H1 (cell line): ENCODE measurements around the gene BNC2. TPM values are rescaled to one million over a fixed set of nuclear protein-coding genes. Genes with fewer than 3 reads are reported as not detected.

Experiments
- CTCF ChIA-PET: fragments of 300-600 bp; sonication (Branson Sonifier 250); formaldehyde crosslinking; loops from one replicate; lab custom pipeline; 2021; ENCODE audit not compliant: partially characterized antibody; lab: Charles Lee
- POLR2A ChIA-PET: fragments of 300-600 bp; sonication (Branson Sonifier 250); formaldehyde crosslinking; loops from one replicate; lab custom pipeline; 2021; ENCODE audit warnings: inconsistent platforms; ENCODE audit not compliant: partially characterized antibody; lab: Charles Lee
- DNase-seq, 2 experiments: peaks; one replicate each; pipeline versions ENCODE4 v3.0.0 to v3.0.0-alpha.2; 2010 to 2022; ENCODE audit warnings: low spot score in 2 of 2, low read depth in 1 of 2, mixed read lengths in 1 of 2
- FAIRE-seq: peaks from 2 replicates; lab custom pipeline; 2011; peaks lifted over from hg19 to GRCh38; lab: Jason Lieb, UNC
- H2AFZ ChIP-seq: 2 replicates; pipeline ENCODE4 v1.8.1; 2012; ENCODE audit warnings: low read length, inconsistent platforms
- H2AK5ac ChIP-seq: 2 replicates; pipeline ENCODE4 v1.6.1; 2013; ENCODE audit warnings: low read depth, low read length
- H2BK120ac ChIP-seq: replicated peaks from 2 replicates; pipeline ENCODE3; 2013; ENCODE audit warnings: low read depth, low read length, inconsistent platforms
- H2BK12ac ChIP-seq: 2 replicates; pipeline ENCODE4 v1.6.1; 2013; ENCODE audit warnings: low read depth, low read length
- H2BK15ac ChIP-seq: 2 replicates; pipeline ENCODE4 v1.6.1; 2013; ENCODE audit warnings: low read length
- H2BK20ac ChIP-seq: 2 replicates; pipeline ENCODE4 v1.6.1; 2013; ENCODE audit warnings: low read length
- H2BK5ac ChIP-seq: 2 replicates; pipeline ENCODE4 v1.6.1; 2013; ENCODE audit warnings: low read depth, low read length
- H3K14ac ChIP-seq: 2 replicates; pipeline ENCODE4 v1.6.1; 2013; ENCODE audit warnings: inconsistent platforms; ENCODE audit not compliant: insufficient read length
- H3K18ac ChIP-seq: 2 replicates; pipeline ENCODE4 v1.6.1; 2013; ENCODE audit warnings: low read length; ENCODE audit errors: extremely low read depth
- H3K23ac ChIP-seq: 2 replicates; pipeline ENCODE4 v1.6.1; 2013; ENCODE audit warnings: inconsistent platforms; ENCODE audit not compliant: insufficient read length
- H3K23me2 ChIP-seq: 2 replicates; pipeline ENCODE4 v1.6.1; 2013; ENCODE audit warnings: low read depth, low read length
- H3K27ac ChIP-seq: 2 replicates; pipeline ENCODE4 v1.6.1; 2011; ENCODE audit warnings: low read depth, low read length, inconsistent platforms
- H3K27me3 ChIP-seq, 4 experiments: replicated peaks in 1 of 4; 1 replicate in 1 of 4; 2 replicates in 3 of 4; pipeline versions ENCODE4 v1.6.1 to v1.8.1; 2011 to 2013; ENCODE audit warnings: low read length in 3 of 4, mild to moderate bottlenecking in 3 of 4, inconsistent platforms in 2 of 4, mixed read lengths in 2 of 4, moderate library complexity in 1 of 4; ENCODE audit not compliant: control insufficient read depth in 3 of 4, insufficient read depth in 3 of 4; ENCODE audit errors: extremely low read depth in 1 of 4
- H3K36me3 ChIP-seq, 4 experiments: 2 replicates each; pipeline versions ENCODE4 v1.6.1 to v1.8.1; 2011 to 2013; ENCODE audit warnings: mild to moderate bottlenecking in 4 of 4, low read length in 3 of 4, moderate library complexity in 2 of 4, control low read depth in 1 of 4, inconsistent platforms in 1 of 4; ENCODE audit not compliant: insufficient read depth in 4 of 4, control insufficient read depth in 2 of 4
- H3K4ac ChIP-seq: replicated peaks from 2 replicates; pipeline ENCODE3; 2013; ENCODE audit warnings: low read length, low read depth, mixed read lengths, inconsistent platforms; ENCODE audit not compliant: insufficient read length
- H3K4me1 ChIP-seq, 4 experiments: replicated peaks in 1 of 4; 1 replicate in 1 of 4; 2 replicates in 3 of 4; pipeline versions ENCODE4 v1.6.1 to v1.8.1; 2011 to 2013; ENCODE audit warnings: low read length in 3 of 4, inconsistent platforms in 2 of 4, mixed read lengths in 1 of 4; ENCODE audit not compliant: insufficient read depth in 4 of 4, control insufficient read depth in 3 of 4
- H3K4me2 ChIP-seq, 2 experiments: 2 replicates each; pipeline versions ENCODE4 v1.6.1 to v1.8.1; 2011 to 2013; ENCODE audit warnings: low read depth in 2 of 2, low read length in 2 of 2, control low read depth in 1 of 2, inconsistent platforms in 1 of 2, mild to moderate bottlenecking in 1 of 2; ENCODE audit not compliant: insufficient read depth in 1 of 2
- H3K4me3 ChIP-seq, 4 experiments: fragments of 200-600, 300-600 bp in 1 of 4; sonication (generic), shearing (Covaris generic), sonication (Bioruptor Twin) in 1 of 4; 2 replicates each; pipeline versions ENCODE4 v1.5.1 to v1.8.1; 2011 to 2016; ENCODE audit warnings: low read length in 4 of 4, low read depth in 3 of 4, control low read depth in 2 of 4, inconsistent platforms in 2 of 4, mild to moderate bottlenecking in 2 of 4, mixed read lengths in 1 of 4, moderate library complexity in 1 of 4; ENCODE audit not compliant: insufficient read depth in 2 of 4; ENCODE audit errors: extremely low read depth in 1 of 4
- H3K56ac ChIP-seq: replicated peaks from 2 replicates; pipeline ENCODE3; 2013; ENCODE audit warnings: low read depth, mild to moderate bottlenecking, mixed read lengths, low read length, inconsistent platforms; ENCODE audit not compliant: insufficient read length
- H3K79me1 ChIP-seq: 2 replicates; pipeline ENCODE4 v1.6.1; 2013; ENCODE audit warnings: low read depth, low read length, control low read depth
- H3K79me2 ChIP-seq, 2 experiments: 2 replicates each; pipeline versions ENCODE4 v1.6.1 to v1.8.1; 2012 to 2013; ENCODE audit warnings: low read length in 2 of 2, mild to moderate bottlenecking in 2 of 2, inconsistent platforms in 1 of 2; ENCODE audit not compliant: insufficient read depth in 2 of 2, control insufficient read depth in 1 of 2
- H3K9ac ChIP-seq, 4 experiments: replicated peaks in 1 of 4; 1 replicate in 1 of 4; 2 replicates in 3 of 4; pipeline versions ENCODE4 v1.6.1 to v1.8.1; 2011 to 2013; ENCODE audit warnings: low read depth in 3 of 4, low read length in 3 of 4, control low read depth in 2 of 4, mild to moderate bottlenecking in 2 of 4, moderate library complexity in 2 of 4, inconsistent platforms in 1 of 4; ENCODE audit errors: extremely low read depth in 1 of 4
- H3K9me3 ChIP-seq, 2 experiments: 2 replicates each; pipeline versions ENCODE4 v1.6.1 to v1.8.1; 2012 to 2013; ENCODE audit warnings: mild to moderate bottlenecking in 2 of 2, moderate library complexity in 2 of 2, control low read depth in 1 of 2, inconsistent platforms in 1 of 2, low read depth in 1 of 2, low read length in 1 of 2, mixed read lengths in 1 of 2; ENCODE audit not compliant: insufficient read depth in 2 of 2
- H4K20me1 ChIP-seq, 2 experiments: replicated peaks in 1 of 2; 2 replicates each; pipeline versions ENCODE3 to v1.8.1; 2011 to 2013; ENCODE audit warnings: inconsistent platforms in 2 of 2, low read length in 2 of 2, mild to moderate bottlenecking in 1 of 2; ENCODE audit not compliant: insufficient read depth in 2 of 2, control insufficient read depth in 1 of 2
- H4K5ac ChIP-seq: 2 replicates; pipeline ENCODE4 v1.6.1; 2013; ENCODE audit warnings: low read length, low read depth, mixed read lengths, inconsistent platforms; ENCODE audit not compliant: insufficient read length
- H4K8ac ChIP-seq: 2 replicates; pipeline ENCODE4 v1.8.0; 2013; ENCODE audit warnings: mild to moderate bottlenecking, moderate library complexity, low read length, inconsistent platforms; ENCODE audit not compliant: insufficient read depth; ENCODE audit errors: extremely low read depth
- H4K91ac ChIP-seq: replicated peaks from 2 replicates; pipeline ENCODE3; 2013; ENCODE audit warnings: low read length, mixed read lengths, inconsistent platforms; ENCODE audit not compliant: insufficient read length
- MAX ChIP-seq: IDR thresholded peaks from 2 replicates; pipeline ENCODE4 v1.6.1; 2012; ENCODE audit warnings: inconsistent platforms
- RAD21 ChIP-seq, 2 experiments: IDR thresholded peaks in 1 of 2; conservative IDR thresholded peaks in 1 of 2; 2 replicates each; pipeline ENCODE4 v1.6.1; 2011; ENCODE audit warnings: low read depth in 2 of 2, low read length in 2 of 2, improper control_type of control experiment in 1 of 2, inconsistent platforms in 1 of 2, mild to moderate bottlenecking in 1 of 2, moderate library complexity in 1 of 2
- WGBS, 2 experiments: shearing (Covaris generic) in 1 of 2; methylation state at CpG; one replicate each; pipeline versions ENCODE4 v1.1.6 to v1.1.7; 2013 to 2015; ENCODE audit warnings: low lambda C conversion rate in 2 of 2, mixed read lengths in 2 of 2, inconsistent platforms in 1 of 2, low coverage in 1 of 2, missing lambda C conversion rate in 1 of 2; ENCODE audit not compliant: insufficient replicate concordance in 2 of 2, insufficient coverage in 1 of 2, insufficient read length in 1 of 2; ENCODE audit errors: extremely low coverage in 1 of 2, missing lambda C conversion rate in 1 of 2; 5-methylcytosine and 5-hydroxymethylcytosine counted together
- polyA plus RNA-seq, 7 experiments: library from polyadenylated mRNA; depleted of rRNA in 3 of 7; stranded (reverse) in 5 of 7; unstranded in 2 of 7; fragments of >200 nt in 5 of 7; fragments of 200-250 nt in 2 of 7; gene quantifications; 1 replicate in 5 of 7; 2 replicates in 1 of 7; 4 replicates in 1 of 7; pipeline versions ENCODE4 v1.2.1 to v1.2.3, GENCODE V29; 2011 to 2013; ENCODE audit warnings: missing spikeins in 2 of 7, mixed read lengths in 2 of 7
- total RNA-seq: library from RNA; stranded (reverse); fragmentation: NEBNext Ultra II Directional; extraction: Animal tissue kit (Norgen Biotek cat#: 25700); gene quantifications from 2 replicates; pipeline ENCODE4 v1.2.1, GENCODE V29; 2021

Gene BNC2
- total and polyA plus RNA-seq, 2 of the 8 experiments (the other 6 are each of a cell fraction or from before 2014, with no cell fraction given): 16.0 to 26.8 TPM

GRCh38 chr9:16864649-16865434 is 5.6 kb downstream of the BNC2 start:
- Histone ChIP-seq H3K23me2 (peaks cover 1% of the 10 kb centered on the region; the same call in 1 of the 2 replicates), H3K18ac (no peak overlapping the region), H4K8ac (no peak overlapping the region), H2BK12ac (peak overlapping the region; percentile 71; the same call in 1 of the 2 replicates), H3K4ac (no peak overlapping the region), H2BK15ac (no peak overlapping the region), H3K27me3 (no peaks in the 10 kb centered on the region), H4K91ac (peak overlapping the region; percentile 60), H2BK20ac (no peak overlapping the region), H3K4me2 (no peak overlapping the region), H2BK120ac (peak overlapping the region; percentile 28), H3K79me1 (0 out of 2 replicates have a peak, but pooled peaks cover 2% of the 10 kb centered on the region), H4K20me1 (peaks cover 0 to 3% of the 10 kb centered on the region in 2 experiments), H3K23ac (no peak overlapping the region), H3K56ac (no peak overlapping the region), H3K36me3 (no peaks in the 10 kb centered on the region), H2BK5ac (no peak overlapping the region), H3K4me1 (peaks cover 5 to 18% (median 10%) of the 10 kb centered on the region in 4 experiments; a peak in 6 of 7 replicates), H4K5ac (no peak overlapping the region), H3K27ac (no peak overlapping the region), H3K9ac (no peak overlapping the region), H2AFZ (no peak overlapping the region), H3K14ac (no peak overlapping the region), H2AK5ac (no peak overlapping the region), H3K79me2 (peaks cover 0 to 94% of the 10 kb centered on the region in 2 experiments; a peak in 3 of 4 replicates), H3K9me3 (no peaks in the 10 kb centered on the region)
- WGBS, 2 experiments: 78% methylated on average over 10 of the region's 10 CpGs; no CpG with 5 or more reads in 1 of the 2 experiments
- FAIRE-seq (no peak), DNase-seq (no peak)
- CTCF ChIA-PET: no interaction called here
- POLR2A ChIA-PET: interaction anchor here (0.6 to 1.0 kb wide), 2 partner anchors 12 to 79 kb away, joined by 3 to 4 read pairs; no protein-coding TSS in a partner anchor
- TF ChIP-seq RAD21 (IDR thresholded peaks at IDR 0.05 in 1 of 2, conservative IDR thresholded peaks at IDR 0.05 in 1 of 2; ENCODE audit: low read depth in 2 of 2, low read length in 2 of 2) (no peak), MAX (peak; percentile 20; the same call in 1 of the 2 replicates)
- TF ChIP-seq, all 59 proteins: peak for 1
- H3K4me3 ChIP-seq: no peak overlapping the region
